Kidney (tissue), 14 donors: ENCODE results near the gene EMX1. TPM values are rescaled to one million over a fixed set of nuclear protein-coding genes. Genes with fewer than 3 reads are reported as not detected.

Experiments
- DNase-seq, 5 donors: peaks; one replicate each; pipeline ENCODE4 v3.0.0-alpha.2; 2013 to 2020
- FAIRE-seq: peaks from 2 replicates; lab custom pipeline; 2012; peaks lifted over from hg19 to GRCh38; lab: Jason Lieb, UNC
- H3K27ac ChIP-seq, 2 donors: one replicate each; pipeline ENCODE4 v1.7.0; 2013; ENCODE audit warnings: low read depth in 2 of 2, low read length in 2 of 2, inconsistent platforms in 1 of 2
- H3K27me3 ChIP-seq: one replicate; pipeline ENCODE4 v1.7.1; 2013; ENCODE audit warnings: low read length, inconsistent platforms; ENCODE audit not compliant: control insufficient read depth, insufficient read depth
- H3K36me3 ChIP-seq, 3 donors: one replicate each; pipeline versions ENCODE4 v1.7.0 to v1.7.1; 2013; ENCODE audit warnings: low read length in 3 of 3, control low read depth in 1 of 3, inconsistent platforms in 1 of 3; ENCODE audit not compliant: insufficient read depth in 3 of 3, control insufficient read depth in 2 of 3
- H3K4me1 ChIP-seq, 3 donors: one replicate each; pipeline versions ENCODE4 v1.7.0 to v1.7.1; 2013; ENCODE audit warnings: low read length in 3 of 3, inconsistent platforms in 1 of 3, low read depth in 1 of 3; ENCODE audit not compliant: control insufficient read depth in 2 of 3, insufficient read depth in 2 of 3
- H3K4me3 ChIP-seq, 3 donors: one replicate each; pipeline versions ENCODE4 v1.7.0 to v1.8.1; 2013; ENCODE audit warnings: low read length in 3 of 3, control low read depth in 1 of 3, inconsistent platforms in 1 of 3
- H3K9ac ChIP-seq, 3 donors: one replicate each; pipeline versions ENCODE4 v1.7.0 to v1.7.1; 2013; ENCODE audit warnings: low read length in 3 of 3, control low read depth in 1 of 3, inconsistent platforms in 1 of 3
- H3K9me3 ChIP-seq, 3 donors: one replicate each; pipeline versions ENCODE4 v1.7.0 to v1.7.1; 2013; ENCODE audit warnings: low read length in 3 of 3, control low read depth in 1 of 3, inconsistent platforms in 1 of 3; ENCODE audit not compliant: control insufficient read depth in 2 of 3, insufficient read depth in 1 of 3
- intact Hi-C: fragments of 100-400 bp; cut with DNase I; formaldehyde crosslinking; loops from one replicate; pipeline ENCODE4 v1.11.1; 2022
- polyA plus RNA-seq: library from polyadenylated mRNA; stranded (reverse); fragments of 350-450 nt; fragmentation: Illumina TruSeq; extraction: RNeasy Lipid Tissue Mini Kit (QIAGEN cat#74804); gene quantifications from one replicate; pipeline ENCODE4 v1.2.3, GENCODE V29; 2014; ENCODE audit warnings: low read depth, low replicate concordance; ENCODE audit not compliant: insufficient read depth
- total RNA-seq: library from RNA; stranded (reverse); fragmentation: NEBNext Ultra II Directional; extraction: Animal tissue kit (Norgen Biotek cat#: 25700); gene quantifications from one replicate; pipeline ENCODE4 v1.2.1, GENCODE V29; 2021
- TF ChIP-seq, protein P1 (sequence below): IDR thresholded peaks from 3 replicates; pipeline ENCODE4 v1.5.1; 2012; ENCODE audit warnings: mild to moderate bottlenecking, moderate library complexity, borderline replicate concordance; ENCODE audit not compliant: insufficient read depth; ENCODE audit errors: extremely low read depth
- donor health status: control.
- donor health status: control.
- donor health status: control.
- donor health status: control.
- donor health status: control.
- donor health status: DM: yes; HTN: yes; CAD: no.
- donor health status: Normal renal cell carcinoma (clear cell type).

EMX1 gene
- total and polyA plus RNA-seq, 2 donors from 2014 or later, result 19.6 to 132 TPM

DNA sequence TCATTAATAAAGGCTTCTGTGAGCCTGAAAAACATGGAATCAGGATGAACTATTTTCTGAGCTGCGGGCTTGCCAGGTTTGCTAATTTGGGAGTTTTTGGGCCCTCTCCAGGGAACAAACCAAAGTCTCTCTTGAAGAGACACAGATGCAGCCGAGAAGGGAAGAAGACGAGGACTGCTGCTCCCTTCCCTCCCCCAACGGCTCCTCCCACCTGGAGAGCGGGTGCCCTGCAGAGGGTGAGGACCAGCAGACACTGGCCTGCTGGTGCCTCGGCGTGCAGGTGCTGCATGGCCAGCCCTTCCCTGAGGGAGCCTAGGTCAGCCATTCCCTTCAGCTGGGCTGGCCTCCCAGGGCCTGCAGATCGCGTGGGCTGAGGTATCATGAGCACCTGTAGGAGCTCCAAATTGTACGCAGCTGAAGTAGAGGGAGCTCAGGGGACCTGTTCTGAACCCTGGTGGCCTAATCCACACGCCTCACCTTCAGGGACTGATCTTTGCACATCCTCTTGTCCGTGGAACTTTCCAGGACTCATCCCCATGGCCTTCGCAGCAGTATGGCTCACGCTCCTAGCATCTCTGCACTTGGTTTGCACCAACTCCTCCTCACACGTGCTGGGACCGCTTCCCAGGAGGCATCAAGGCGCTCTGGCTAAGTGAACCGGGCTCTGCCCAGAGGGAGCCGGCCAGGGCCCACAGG is 19.5 kb downstream of the EMX1 start:
- TF ChIP-seq, protein P1, sequence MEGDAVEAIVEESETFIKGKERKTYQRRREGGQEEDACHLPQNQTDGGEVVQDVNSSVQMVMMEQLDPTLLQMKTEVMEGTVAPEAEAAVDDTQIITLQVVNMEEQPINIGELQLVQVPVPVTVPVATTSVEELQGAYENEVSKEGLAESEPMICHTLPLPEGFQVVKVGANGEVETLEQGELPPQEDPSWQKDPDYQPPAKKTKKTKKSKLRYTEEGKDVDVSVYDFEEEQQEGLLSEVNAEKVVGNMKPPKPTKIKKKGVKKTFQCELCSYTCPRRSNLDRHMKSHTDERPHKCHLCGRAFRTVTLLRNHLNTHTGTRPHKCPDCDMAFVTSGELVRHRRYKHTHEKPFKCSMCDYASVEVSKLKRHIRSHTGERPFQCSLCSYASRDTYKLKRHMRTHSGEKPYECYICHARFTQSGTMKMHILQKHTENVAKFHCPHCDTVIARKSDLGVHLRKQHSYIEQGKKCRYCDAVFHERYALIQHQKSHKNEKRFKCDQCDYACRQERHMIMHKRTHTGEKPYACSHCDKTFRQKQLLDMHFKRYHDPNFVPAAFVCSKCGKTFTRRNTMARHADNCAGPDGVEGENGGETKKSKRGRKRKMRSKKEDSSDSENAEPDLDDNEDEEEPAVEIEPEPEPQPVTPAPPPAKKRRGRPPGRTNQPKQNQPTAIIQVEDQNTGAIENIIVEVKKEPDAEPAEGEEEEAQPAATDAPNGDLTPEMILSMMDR, result no peak
- Histone ChIP-seq H3K36me3 (peaks cover 0 to 2% (median 0%) of the 10 kb centered on the region in 3 donors), H3K27ac (peak overlapping the region in 1 of 2 donors; percentile 57), H3K4me1 (peaks cover 0 to 32% (median 4%) of the 10 kb centered on the region in 3 donors), H3K9me3 (no peaks in the 10 kb centered on the region), H3K27me3 (no peaks in the 10 kb centered on the region), H3K4me3 (no peak overlapping the region), H3K9ac (no peak overlapping the region)
- FAIRE-seq (no peak), DNase-seq (peak in 1 of 5 donors; percentile 46)
- intact Hi-C loops, result no loop called here

GRCh38 chr2:72937356-72937669 is 20.0 kb downstream of the EMX1 start:
- FAIRE-seq (no peak), DNase-seq (peak in 2 of 5 donors; percentile 39 to 70)
- no peaks in the 10 kb centered on the region for H3K9me3 ChIP-seq
- intact Hi-C loops, result no loop called here
- H3K9ac ChIP-seq, result no peak overlapping the region
- no peaks in the 10 kb centered on the region for H3K27me3 ChIP-seq
- no peak overlapping the region for H3K27ac ChIP-seq
- TF ChIP-seq, protein P1, result no peak
- H3K4me1 ChIP-seq, result peaks cover 0 to 27% (median 4%) of the 10 kb centered on the region in 3 donors
- H3K36me3 ChIP-seq, result no peaks in the 10 kb centered on the region
- H3K4me3 ChIP-seq, result no peak overlapping the region

DNA sequence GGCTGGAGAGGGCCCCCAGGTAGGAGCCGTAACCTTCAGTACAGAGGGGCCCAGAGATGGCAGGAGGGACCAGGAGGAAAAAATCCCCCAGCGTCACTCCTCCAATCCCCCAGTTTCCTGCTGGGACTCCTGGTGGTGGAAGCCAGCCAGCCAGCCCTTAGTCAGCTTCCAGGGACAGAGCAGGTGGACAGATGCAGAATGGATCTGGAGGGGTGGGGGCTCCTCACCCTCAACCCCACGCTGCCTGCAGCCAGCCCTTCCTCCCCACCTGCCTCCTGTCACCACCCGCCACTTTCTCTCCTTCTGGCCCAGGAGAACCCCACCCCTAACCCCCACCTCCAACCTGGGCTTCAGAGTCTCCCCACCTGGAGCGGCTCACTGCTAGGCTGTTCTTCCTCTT is 21.1 kb downstream of the EMX1 start:
- H3K4me3 ChIP-seq, result no peak overlapping the region
- TF ChIP-seq, protein P1, result no peak
- no peaks in the 10 kb centered on the region for H3K27me3 ChIP-seq
- no peak overlapping the region for H3K27ac ChIP-seq
- H3K9ac ChIP-seq, result no peak overlapping the region
- no peaks in the 10 kb centered on the region for H3K9me3 ChIP-seq
- FAIRE-seq, result no peak
- H3K36me3 ChIP-seq, result no peaks in the 10 kb centered on the region
- intact Hi-C loops, result no loop called here
- H3K4me1 ChIP-seq, result peaks cover 0 to 20% (median 0%) of the 10 kb centered on the region in 3 donors
- DNase-seq, result peak in 1 of 5 donors; percentile 37

GRCh38 chr2:72940361-72940760 is 23.0 kb downstream of the EMX1 start:
- no peaks in the 10 kb centered on the region for H3K9me3 ChIP-seq
- H3K4me1 ChIP-seq, result peaks cover 0 to 20% (median 0%) of the 10 kb centered on the region in 3 donors
- no peak overlapping the region for H3K9ac ChIP-seq
- no peak overlapping the region for H3K27ac ChIP-seq
- H3K36me3 ChIP-seq, result no peaks in the 10 kb centered on the region
- TF ChIP-seq, protein P1, result no peak
- intact Hi-C loops, result no loop called here
- DNase-seq (peak in 2 of 5 donors; percentile 43 to 52), FAIRE-seq (no peak)
- no peak overlapping the region for H3K4me3 ChIP-seq
- H3K27me3 ChIP-seq, result no peaks in the 10 kb centered on the region
